Limb (tissue), 2 donors: ENCODE data around the gene TMEM212.

Source experiments
- DNase-seq, 2 donors: peaks; one replicate each; pipeline ENCODE4 v3.0.0-alpha.2; 2016; ENCODE audit errors: extremely low spot score in 2 of 2

TMEM212 gene

GRCh38 chr3:171842864-171843518 lies at the start of gene TMEM212:
TSS of gene TMEM212 (plus strand) at chr3:171843349. CDS start at chr3:171843384, 35 bp downstream.
- no peak for DNase-seq

- no peak for DNase-seq
Observed at GRCh38 chr3:171796625-171797264, 46.4 kb upstream of the TMEM212 start.

GRCh38 chr3:171797265-171797679 lies 45.9 kb upstream of the TMEM212 start:
- DNase-seq: no peak

GRCh38 chr3:171797873-171798272 lies 45.3 kb upstream of the TMEM212 start:
- no peak for DNase-seq

GRCh38 chr3:171799501-171799900 lies 43.6 kb upstream of the TMEM212 start:
- no peak for DNase-seq

- DNase-seq: no peak
Observed at GRCh38 chr3:171801738-171802589, 41.2 kb upstream of the TMEM212 start.

- no peak for DNase-seq
Observed at GRCh38 chr3:171802590-171802956, 40.6 kb upstream of the TMEM212 start.

GRCh38 chr3:171803044-171803443 lies 40.1 kb upstream of the TMEM212 start:
- no peak for DNase-seq

- DNase-seq: no peak
Observed at GRCh38 chr3:171804618-171805389, 38.3 kb upstream of the TMEM212 start.

- DNase-seq: no peak
Observed at GRCh38 chr3:171805687-171806086, 37.5 kb upstream of the TMEM212 start.

GRCh38 chr3:171806200-171807128 lies 36.7 kb upstream of the TMEM212 start:
- peak in 1 of 2 donors; percentile 62 for DNase-seq

- no peak for DNase-seq
Observed at GRCh38 chr3:171807129-171807675, 35.9 kb upstream of the TMEM212 start.

- no peak for DNase-seq
Observed at GRCh38 chr3:171807806-171808205, 35.3 kb upstream of the TMEM212 start.

GRCh38 chr3:171809611-171809860 lies 33.6 kb upstream of the TMEM212 start:
- peak in 1 of 2 donors; percentile 75 for DNase-seq

GRCh38 chr3:171809861-171810628 lies 33.1 kb upstream of the TMEM212 start, which contains the start of gene PLD1:
TSS of gene PLD1 (minus strand) at chr3:171810483. CDS start at chr3:171738051, 72,432 bp downstream.
- DNase-seq: peak; percentile 74 to 81

- DNase-seq: no peak
Observed at GRCh38 chr3:171810629-171811294, 32.4 kb upstream of the TMEM212 start.

- DNase-seq: peak in 1 of 2 donors; percentile 82
Observed at GRCh38 chr3:171811295-171811912, 31.7 kb upstream of the TMEM212 start.

GRCh38 chr3:171811913-171812335 lies 31.2 kb upstream of the TMEM212 start:
- no peak for DNase-seq
